ENCODE measurements around the gene ESYT3. TPM values are rescaled to one million over a fixed set of nuclear protein-coding genes. Genes with fewer than 3 reads are reported as not detected.

Gene ESYT3
- total RNA-seq, 4 donors from 2014 or later = 0.20 to 2.3 (median 0.77) TPM

DNA sequence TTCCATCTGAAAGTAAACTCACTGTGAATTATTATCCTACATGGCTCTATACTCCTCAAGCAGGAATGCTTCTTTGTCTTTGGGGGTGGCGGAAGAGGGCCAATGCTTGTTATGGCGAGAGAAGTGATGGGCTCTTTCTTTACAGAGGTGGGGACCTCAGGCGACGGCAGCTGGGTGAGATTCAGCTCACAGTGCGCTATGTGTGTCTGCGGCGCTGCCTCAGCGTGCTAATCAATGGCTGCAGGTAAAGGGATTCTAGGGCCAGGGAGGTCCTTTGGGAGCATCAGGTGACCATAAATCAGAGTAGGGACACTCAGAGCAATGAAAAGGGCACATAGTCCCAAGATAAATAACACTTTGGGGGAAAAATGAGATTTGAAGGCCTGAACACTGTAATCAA is 39.0 kb downstream of the ESYT3 start:
- no peak overlapping the region for H3K27ac ChIP-seq
- in situ Hi-C loops (cut with MboI; ENCODE audit: low sequenced_read_pairs in 4 of 4) = no loop called here
- TF ChIP-seq CTCF (IDR thresholded peaks at IDR 0.05 in 4 of 5, conservative IDR thresholded peaks at IDR 0.05 in 1 of 5) = no peak
- no peak for TF ChIP-seq POLR2A (IDR thresholded peaks at IDR 0.05)
- H3K4me3 ChIP-seq = no peak overlapping the region
- H3K36me3 ChIP-seq = no peaks in the 10 kb centered on the region
- no peaks in the 10 kb centered on the region for H3K27me3 ChIP-seq
- no peaks in the 10 kb centered on the region for H3K9me3 ChIP-seq
- ATAC-seq = no peak
- peaks cover 19 to 40% of the 10 kb centered on the region in 2 donors for H3K4me1 ChIP-seq
- intact Hi-C loops (cut with DNase I; ENCODE audit: low total_unique reads) = no loop called here
- no peak for DNase-seq

- DNase-seq (no peak), ATAC-seq (peak; percentile 26 to 55)
- no peaks in the 10 kb centered on the region for H3K9me3 ChIP-seq
- H3K27me3 ChIP-seq = no peaks in the 10 kb centered on the region
- H3K27ac ChIP-seq = peak overlapping the region in 1 of 4 donors; percentile 8
- H3K4me3 ChIP-seq = no peak overlapping the region
- H3K36me3 ChIP-seq = no peaks in the 10 kb centered on the region
- peaks cover 11 to 32% of the 10 kb centered on the region in 2 donors for H3K4me1 ChIP-seq
- no peak for TF ChIP-seq POLR2A (IDR thresholded peaks at IDR 0.05)
- TF ChIP-seq CTCF (IDR thresholded peaks at IDR 0.05 in 4 of 5, conservative IDR thresholded peaks at IDR 0.05 in 1 of 5) = no peak
- intact Hi-C loops (cut with DNase I; ENCODE audit: low total_unique reads) = no loop called here
- in situ Hi-C loops (cut with MboI; ENCODE audit: low sequenced_read_pairs in 4 of 4) = no loop called here
These were observed 39.7 kb downstream of the ESYT3 start for GRCh38 chr3:138474163-138474562.

DNA sequence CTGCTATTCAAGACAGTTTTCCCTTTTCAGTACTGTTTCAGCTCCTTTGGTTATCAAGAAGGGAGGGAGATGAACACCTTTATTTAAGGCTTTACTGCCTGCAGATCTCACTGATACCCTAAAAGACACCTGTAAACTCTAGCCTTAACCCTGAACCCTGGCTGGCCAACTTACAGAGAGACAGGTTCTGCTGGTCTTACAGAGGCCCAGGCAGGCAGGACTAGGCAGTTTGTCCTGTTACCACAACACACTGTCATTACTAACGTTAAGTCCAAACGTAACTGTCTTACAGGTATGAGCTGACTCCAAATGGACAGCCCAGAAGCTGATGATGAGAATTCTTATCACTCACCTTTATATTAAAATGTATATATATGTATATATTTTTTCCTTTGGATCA is 42.1 kb downstream of the ESYT3 start:
- ATAC-seq (no peak), DNase-seq (no peak)
- Histone ChIP-seq H3K4me1 (peaks cover 5 to 18% of the 10 kb centered on the region in 2 donors), H3K4me3 (no peak overlapping the region), H3K9me3 (no peaks in the 10 kb centered on the region), H3K27me3 (no peaks in the 10 kb centered on the region), H3K27ac (peak overlapping the region in 1 of 4 donors; percentile 33), H3K36me3 (no peaks in the 10 kb centered on the region)
- intact Hi-C loops (cut with DNase I; ENCODE audit: low total_unique reads) (no loop called here), in situ Hi-C loops (cut with MboI; ENCODE audit: low sequenced_read_pairs in 4 of 4) (no loop called here)
- no peak for TF ChIP-seq POLR2A (IDR thresholded peaks at IDR 0.05)
- no peak for TF ChIP-seq CTCF (IDR thresholded peaks at IDR 0.05 in 4 of 5, conservative IDR thresholded peaks at IDR 0.05 in 1 of 5)

- Histone ChIP-seq H3K9me3 (no peaks in the 10 kb centered on the region), H3K36me3 (no peaks in the 10 kb centered on the region), H3K27me3 (no peaks in the 10 kb centered on the region), H3K4me3 (no peak overlapping the region), H3K4me1 (peaks cover 5 to 18% of the 10 kb centered on the region in 2 donors), H3K27ac (peak overlapping the region in 1 of 4 donors; percentile 33)
- TF ChIP-seq CTCF (IDR thresholded peaks at IDR 0.05 in 4 of 5, conservative IDR thresholded peaks at IDR 0.05 in 1 of 5) (no peak), POLR2A (IDR thresholded peaks at IDR 0.05) (no peak)
- no peak for DNase-seq
- ATAC-seq = no peak
- in situ Hi-C loops (cut with MboI; ENCODE audit: low sequenced_read_pairs in 4 of 4) (no loop called here), intact Hi-C loops (cut with DNase I; ENCODE audit: low total_unique reads) (no loop called here)
These were observed 42.7 kb downstream of the ESYT3 start for GRCh38 chr3:138477120-138477519.

DNA sequence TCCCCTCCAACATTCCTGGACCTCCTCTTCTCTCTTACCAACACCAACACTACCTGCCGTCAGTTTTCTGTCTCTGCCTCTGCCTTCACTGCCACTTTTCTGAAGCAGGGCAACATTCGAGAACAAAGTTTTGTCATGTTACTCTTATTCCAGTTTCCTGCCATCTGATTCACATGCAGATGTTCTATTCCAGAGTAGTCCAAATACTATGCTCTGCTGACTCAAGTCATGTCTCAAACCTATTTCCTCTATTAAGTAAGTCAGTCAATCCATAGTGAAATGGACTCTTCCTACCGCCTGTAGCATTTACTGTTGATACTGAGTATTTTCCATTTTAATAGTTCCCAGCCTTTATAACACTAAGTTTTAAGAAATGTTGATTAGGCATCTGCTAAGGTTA is 43.4 kb downstream of the ESYT3 start:
- in situ Hi-C loops (cut with MboI; ENCODE audit: low sequenced_read_pairs in 4 of 4) (no loop called here), intact Hi-C loops (cut with DNase I; ENCODE audit: low total_unique reads) (no loop called here)
- no peak for DNase-seq
- TF ChIP-seq POLR2A (IDR thresholded peaks at IDR 0.05) = no peak
- no peak for TF ChIP-seq CTCF (IDR thresholded peaks at IDR 0.05 in 4 of 5, conservative IDR thresholded peaks at IDR 0.05 in 1 of 5)
- no peak overlapping the region for H3K4me3 ChIP-seq
- H3K27ac ChIP-seq = no peak overlapping the region
- H3K4me1 ChIP-seq = peaks cover 5 to 18% of the 10 kb centered on the region in 2 donors
- ATAC-seq = no peak
- no peaks in the 10 kb centered on the region for H3K9me3 ChIP-seq
- no peaks in the 10 kb centered on the region for H3K36me3 ChIP-seq
- no peaks in the 10 kb centered on the region for H3K27me3 ChIP-seq

Measured in gastrocnemius medialis (tissue), 4 donors.